Activated CD4-positive, alpha-beta T cell treated with anti-CD3 and anti-CD28 coated beads, Interleukin-2, amount 50 U/mL, for 16 hours (primary cell): Measurements from ENCODE around the gene TSPAN6.

Source experiments
- DNase-seq: peaks from one replicate; pipeline ENCODE4 v3.0.0-alpha.2; 2020

TSPAN6 gene

GRCh38 chrX:100647095-100647494 lies 10.5 kb upstream of the TSPAN6 start:
- DNase-seq, result no peak

- DNase-seq, result no peak
Measured at GRCh38 chrX:100645106-100645505, 8.5 kb upstream of the TSPAN6 start.

- DNase-seq, result no peak
Measured at GRCh38 chrX:100643956-100644860, 7.6 kb upstream of the TSPAN6 start, which contains the start of gene SRPX2. Gene SRPX2 (plus strand): TSS chrX:100644199. CDS start chrX:100646323, 2,124 bp downstream.

- DNase-seq, result no peak
Measured at GRCh38 chrX:100643212-100643611, 6.6 kb upstream of the TSPAN6 start.

- DNase-seq, result no peak
Measured at GRCh38 chrX:100642290-100642689, 5.7 kb upstream of the TSPAN6 start.

GRCh38 chrX:100635989-100636320 lies 651 bp downstream of the TSPAN6 start:
- DNase-seq, result no peak

GRCh38 chrX:100635040-100635439 lies 1.6 kb downstream of the TSPAN6 start:
- DNase-seq, result no peak

- peak; percentile 76 for DNase-seq
Measured at GRCh38 chrX:100625985-100626491, 10.6 kb downstream of the TSPAN6 start.

GRCh38 chrX:100623001-100623400 lies 13.6 kb downstream of the TSPAN6 start:
- no peak for DNase-seq

- peak; percentile 57 for DNase-seq
Measured at GRCh38 chrX:100615005-100615404, 21.6 kb downstream of the TSPAN6 start.

- no peak for DNase-seq
Measured at GRCh38 chrX:100611951-100612350, 24.7 kb downstream of the TSPAN6 start.

- DNase-seq, result no peak
Measured at GRCh38 chrX:100609591-100609990, 27.0 kb downstream of the TSPAN6 start.

GRCh38 chrX:100606753-100607152 lies 29.9 kb downstream of the TSPAN6 start:
- DNase-seq, result no peak

GRCh38 chrX:100600758-100601157 lies 35.8 kb downstream of the TSPAN6 start:
- peak; percentile 2 for DNase-seq

GRCh38 chrX:100600340-100600739 lies 36.3 kb downstream of the TSPAN6 start:
- no peak for DNase-seq

- DNase-seq, result no peak
Measured at GRCh38 chrX:100599456-100599855, 37.1 kb downstream of the TSPAN6 start.

GRCh38 chrX:100596601-100597000 lies 40.0 kb downstream of the TSPAN6 start:
- no peak for DNase-seq

- no peak for DNase-seq
Measured at GRCh38 chrX:100593581-100593980, 43.0 kb downstream of the TSPAN6 start.

GRCh38 chrX:100593126-100593525 lies 43.5 kb downstream of the TSPAN6 start:
- DNase-seq, result no peak

GRCh38 chrX:100591256-100592051 lies 45.2 kb downstream of the TSPAN6 start:
- DNase-seq, result no peak

GRCh38 chrX:100587861-100588260 lies 48.7 kb downstream of the TSPAN6 start:
- DNase-seq, result no peak

GRCh38 chrX:100586747-100587146 lies 49.9 kb downstream of the TSPAN6 start:
- no peak for DNase-seq

GRCh38 chrX:100584611-100585010 lies 52.0 kb downstream of the TSPAN6 start, which contains the start of gene TNMD:
Gene TNMD (plus strand): TSS chrX:100584936. CDS start chrX:100585019, 83 bp downstream.
- no peak for DNase-seq
